AG04449 (cell line): Measurements from ENCODE around the gene AFAP1.

Experiments
- CTCF ChIA-PET: fragments of 350-600 bp; formaldehyde crosslinking; extraction: SDS; loops from one replicate; lab custom pipeline; 2021; ENCODE audit warnings: antibody characterized with exemption; lab: Yijun Ruan, JAX
- POLR2A ChIA-PET: fragments of 400-600, 350-600 bp; formaldehyde crosslinking; extraction: SDS; loops from one replicate; lab custom pipeline; 2020; ENCODE audit warnings: antibody characterized with exemption, inconsistent platforms; lab: Yijun Ruan, JAX
- DNase-seq: peaks from one replicate; pipeline ENCODE4 v3.0.0-alpha.2; 2010; ENCODE audit warnings: low read depth, low spot score
- H3K4me3 ChIP-seq: 2 replicates; pipeline ENCODE4 v1.5.1; 2011; ENCODE audit warnings: low read depth, mild to moderate bottlenecking, control low read depth, low read length
- CTCF ChIP-seq: IDR thresholded peaks from one replicate; pipeline ENCODE4 v1.5.1; 2011; ENCODE audit warnings: mild to moderate bottlenecking, moderate library complexity, low read length, control low read depth, inconsistent platforms; ENCODE audit not compliant: insufficient read depth; ENCODE audit errors: missing control alignments

The AFAP1 gene

GRCh38 chr4:7820031-7820818 lies 119.4 kb downstream of the AFAP1 start:
- no peak for TF ChIP-seq CTCF
- CTCF ChIA-PET, result interaction anchor here (1.3 to 11.0 kb wide), 5 partner anchors 11 to 167 kb away, joined by 3 to 136 read pairs (median 4); no protein-coding TSS in a partner anchor
- no peak for DNase-seq
- POLR2A ChIA-PET, result no interaction called here
- no peak overlapping the region for H3K4me3 ChIP-seq

- no peak overlapping the region for H3K4me3 ChIP-seq
- ChIA-PET POLR2A (no interaction called here), CTCF (interaction anchor here (1.3 to 11.0 kb wide), 3 partner anchors 16 to 168 kb away, joined by 4 to 136 read pairs (median 9); no protein-coding TSS in a partner anchor)
- TF ChIP-seq CTCF, result no peak
- no peak for DNase-seq
These were observed 120.2 kb downstream of the AFAP1 start for GRCh38 chr4:7819446-7819845.

- TF ChIP-seq CTCF, result no peak
- H3K4me3 ChIP-seq, result no peak overlapping the region
- CTCF ChIA-PET, result interaction anchor here (1.1 to 11.0 kb wide), 4 partner anchors 9 to 169 kb away, joined by 4 to 136 read pairs (median 7); no protein-coding TSS in a partner anchor
- no peak for DNase-seq
- POLR2A ChIA-PET, result interaction anchor here (0.5 kb wide), 1 partner anchor 121 kb away, joined by 3 read pairs; the partner anchor contains the start of gene AFAP1
These were observed 121.2 kb downstream of the AFAP1 start for GRCh38 chr4:7818399-7818911.

GRCh38 chr4:7817877-7818398 lies 121.7 kb downstream of the AFAP1 start:
- DNase-seq, result no peak
- ChIA-PET POLR2A (interaction anchor here (0.5 to 0.9 kb wide), 2 partner anchors 13 to 122 kb away, joined by 3 to 5 read pairs; partner anchors contain the start of gene AFAP1), CTCF (interaction anchor here (0.8 to 11.0 kb wide), 6 partner anchors 9 to 169 kb away, joined by 3 to 136 read pairs (median 4); no protein-coding TSS in a partner anchor)
- no peak overlapping the region for H3K4me3 ChIP-seq
- TF ChIP-seq CTCF, result no peak

GRCh38 chr4:7816771-7817170 lies 122.9 kb downstream of the AFAP1 start:
- no peak overlapping the region for H3K4me3 ChIP-seq
- no peak for DNase-seq
- TF ChIP-seq CTCF, result no peak
- ChIA-PET POLR2A (interaction anchor here (0.5 to 0.9 kb wide), 2 partner anchors 12 to 139 kb away, joined by 5 to 6 read pairs; no protein-coding TSS in a partner anchor), CTCF (interaction anchor here (0.7 to 11.0 kb wide), 5 partner anchors 12 to 171 kb away, joined by 3 to 136 read pairs (median 4); no protein-coding TSS in a partner anchor)
